ENCODE measurements around the gene SIRT7. TPM values are rescaled to one million over a fixed set of nuclear protein-coding genes. Genes with fewer than 3 reads are reported as not detected.
"Not testable (repeated sequence)": the region's sequence is repeated elsewhere in the genome, so short reads cannot be mapped to it uniquely, and the experiment has no call there.

Gene SIRT7
- polyA plus RNA-seq, 3 donors = 14.0 to 21.3 (median 20.6) TPM

- DNase-seq = no peak
Observed at GRCh38 chr17:81956607-81957589, 38.9 kb upstream of the SIRT7 start.

- DNase-seq = no peak
Observed at GRCh38 chr17:81955756-81956544, 38.0 kb upstream of the SIRT7 start.

- no peak for DNase-seq
Observed at GRCh38 chr17:81955058-81955681, 37.2 kb upstream of the SIRT7 start.

GRCh38 chr17:81954131-81955057 is 36.4 kb upstream of the SIRT7 start:
- no peak for DNase-seq

- DNase-seq = not testable (repeated sequence)
Observed at GRCh38 chr17:81953443-81953842, 35.5 kb upstream of the SIRT7 start.

- DNase-seq = no peak
Observed at GRCh38 chr17:81952792-81953228, 34.8 kb upstream of the SIRT7 start.

GRCh38 chr17:81951785-81952684 is 34.1 kb upstream of the SIRT7 start:
- DNase-seq = no peak

- no peak for DNase-seq
Observed at GRCh38 chr17:81950501-81950900, 32.5 kb upstream of the SIRT7 start.

- DNase-seq = no peak
Observed at GRCh38 chr17:81948635-81949378, 30.8 kb upstream of the SIRT7 start.

- DNase-seq = no peak
Observed at GRCh38 chr17:81947189-81947588, 29.2 kb upstream of the SIRT7 start, which contains the start of gene MYADML2. TSS of gene MYADML2 (minus strand) at chr17:81947233. CDS start at chr17:81941741, 5,492 bp downstream.

GRCh38 chr17:81944858-81945257 is 26.9 kb upstream of the SIRT7 start:
- DNase-seq = no peak

GRCh38 chr17:81942167-81942553 is 24.2 kb upstream of the SIRT7 start:
- no peak for DNase-seq

- DNase-seq = no peak
Observed at GRCh38 chr17:81941484-81942166, 23.6 kb upstream of the SIRT7 start.

- no peak for DNase-seq
Observed at GRCh38 chr17:81940538-81941483, 22.8 kb upstream of the SIRT7 start.

- no peak for DNase-seq
Observed at GRCh38 chr17:81939881-81940385, 22.0 kb upstream of the SIRT7 start.

GRCh38 chr17:81939218-81939617 is 21.2 kb upstream of the SIRT7 start:
- no peak for DNase-seq

GRCh38 chr17:81935709-81936084 is 17.7 kb upstream of the SIRT7 start:
- DNase-seq = no peak

All from renal pelvis (tissue), 4 donors.